ENCODE measurements around the gene RPRD1B. TPM values are rescaled to one million over a fixed set of nuclear protein-coding genes. Genes with fewer than 3 reads are reported as not detected.
A peak's percentile ranks its signal among the peaks of the same experiment; 100 is the strongest.

The RPRD1B gene
- polyA plus RNA-seq, 1 of the 3 experiments (the other 2 are of a cell fraction) = 11.8 TPM

DNA sequence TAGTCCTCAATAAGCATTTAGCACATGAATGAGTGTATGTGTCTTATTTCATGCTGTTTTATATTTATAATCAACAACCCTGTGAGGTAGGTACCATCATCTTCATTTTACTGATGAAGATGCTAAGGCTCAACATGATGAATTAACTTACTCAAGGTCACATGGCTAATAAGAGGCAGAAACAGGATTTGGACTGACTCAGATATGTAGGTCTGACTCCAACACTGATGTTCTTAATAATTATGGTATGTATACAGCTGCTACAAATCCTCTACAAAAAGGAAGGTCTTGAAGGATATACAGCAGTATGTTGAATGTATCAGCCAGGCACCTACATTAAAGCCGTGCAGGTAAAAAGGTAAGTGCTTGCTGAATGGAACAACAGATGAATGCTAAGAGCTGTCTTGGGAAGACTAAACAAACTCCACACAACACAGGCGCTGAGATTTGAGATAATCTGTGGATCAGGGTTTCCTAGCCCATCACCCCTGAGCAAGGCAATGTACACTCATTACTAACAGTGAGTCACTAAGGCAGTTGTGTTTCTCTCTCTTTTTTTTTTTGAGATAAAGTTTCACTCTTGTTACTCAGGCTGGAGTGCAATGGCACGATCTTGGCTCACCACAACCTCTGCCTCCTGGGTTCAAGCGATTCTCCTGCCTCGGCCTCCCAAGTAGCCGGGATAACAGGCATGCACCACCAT is 32.2 kb upstream of the RPRD1B start (continued):
- TF ChIP-seq NRF1 (IDR thresholded peaks at IDR 0.05; ENCODE audit: low read depth, low read length) = no peak
- TF ChIP-seq RXRA (IDR thresholded peaks at IDR 0.05; ENCODE audit: borderline replicate concordance, low read depth) = no peak
- TF ChIP-seq RCOR1 (IDR thresholded peaks at IDR 0.05; ENCODE audit: low read length) = no peak
- TF ChIP-seq SMC3 (IDR thresholded peaks at IDR 0.05; ENCODE audit: low read depth, low read length) = no peak
- TF ChIP-seq MXI1 (IDR thresholded peaks at IDR 0.05; ENCODE audit: low read depth, low read length) = no peak
- 0 out of 2 replicates have a peak, but pooled peaks have one; percentile 35 for TF ChIP-seq USF1 (IDR thresholded peaks at IDR 0.05; ENCODE audit: borderline replicate concordance, low read depth)
- TF ChIP-seq JUND (IDR thresholded peaks at IDR 0.05) = peak; percentile 67
- TF ChIP-seq ELF1 (IDR thresholded peaks at IDR 0.05) = no peak
- TF ChIP-seq POLR2AphosphoS5 (IDR thresholded peaks at IDR 0.05; ENCODE audit: low read depth, low read length) = no peak
- no peak for TF ChIP-seq SIN3A (IDR thresholded peaks at IDR 0.05; ENCODE audit: borderline replicate concordance, low read depth, low read length)
- no peak for TF ChIP-seq FOXM1 (IDR thresholded peaks at IDR 0.05; ENCODE audit: low read depth)
- no peak for TF ChIP-seq MAX (IDR thresholded peaks at IDR 0.05; ENCODE audit: low read depth)

- Histone ChIP-seq H3K9me2 (no peaks in the 10 kb centered on the region), H3K4me3 (ENCODE audit: low read depth in 2 of 2, low read length in 1 of 2) (no peak overlapping the region), H3K79me2 (ENCODE audit: insufficient read depth) (peaks cover 13% of the 10 kb centered on the region; the same call in 1 of the 2 replicates), H3K4me2 (peak overlapping the region; percentile 13; the same call in 1 of the 2 replicates), H4K20me1 (ENCODE audit: insufficient read depth) (peaks cover 6% of the 10 kb centered on the region; the same call in 1 of the 2 replicates), H3K9me3 (no peaks in the 10 kb centered on the region), H3K27me3 (ENCODE audit: insufficient read depth) (no peaks in the 10 kb centered on the region), H2AFZ (ENCODE audit: low read depth) (no peak overlapping the region), H3K9ac (no peak overlapping the region), H3K27ac (ENCODE audit: low read depth in 2 of 2, low read length in 1 of 2) (peak overlapping the region in 1 of 2 experiments; percentile 70; a peak in 2 of 4 replicates), H3F3A (replicated peaks; ENCODE audit: insufficient read depth) (peaks cover 25% of the 10 kb centered on the region), H3K4me1 (ENCODE audit: control insufficient read depth in 1 of 2, insufficient read depth in 2 of 2, low read depth in 1 of 2, low read length in 1 of 2) (peaks cover 7 to 18% of the 10 kb centered on the region in 2 experiments; a peak in 3 of 4 replicates), H3K36me3 (replicated peaks in 1 of 2; ENCODE audit: control insufficient read depth in 1 of 2, insufficient read depth in 2 of 2, low read length in 1 of 2) (peaks cover 29 to 60% of the 10 kb centered on the region in 2 experiments)
- ChIA-PET CTCF (interaction anchor here (0.8 to 1.8 kb wide), 5 partner anchors 9 to 438 kb away, joined by 3 to 8 read pairs (median 4); partner anchors contain the start of gene VSTM2L), POLR2A (no interaction called here)
- no peak for DNase-seq
- WGBS (ENCODE audit: low lambda C conversion rate) = 92% methylated on average over 4 of the region's 4 CpGs
- TF ChIP-seq FOXJ3 (CRISPR knock-in tag; IDR thresholded peaks at IDR 0.05) (no peak), NFIC (IDR thresholded peaks at IDR 0.05; ENCODE audit: borderline replicate concordance) (peak; percentile 68)
These were observed 31.6 kb upstream of the RPRD1B start for GRCh38 chr20:38001981-38002380.

DNA sequence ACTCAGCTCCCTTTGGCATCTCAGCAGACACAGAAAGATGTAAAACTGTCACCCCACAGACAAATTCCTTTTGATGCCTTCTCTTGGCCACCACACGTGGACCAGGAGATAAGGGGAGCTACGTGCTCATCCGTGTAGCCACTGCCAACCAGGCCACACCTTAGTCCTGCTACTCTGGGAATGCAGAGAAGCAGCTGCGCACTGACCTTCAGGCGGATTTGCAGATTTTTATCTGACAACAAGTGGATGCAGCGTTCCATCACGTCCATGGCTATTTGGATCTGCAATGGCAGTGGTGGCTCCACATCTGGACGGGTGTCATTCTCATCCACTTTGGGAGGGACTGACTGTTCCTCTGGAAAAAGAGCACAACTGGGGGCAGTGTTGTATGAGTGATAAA is 31.1 kb upstream of the RPRD1B start:
- peak; percentile 97 for TF ChIP-seq RCOR1 (IDR thresholded peaks at IDR 0.05; ENCODE audit: low read length)
- no peak for TF ChIP-seq RFX5 (IDR thresholded peaks at IDR 0.05; ENCODE audit: low read length)
- peak in 1 of 2 experiments; percentile 37; a peak in 1 of 4 replicates for TF ChIP-seq EP300 (IDR thresholded peaks at IDR 0.05; ENCODE audit: borderline replicate concordance in 1 of 2, low read depth in 1 of 2, low read length in 1 of 2)
- peak; percentile 61; the same call in 1 of the 2 replicates for TF ChIP-seq GATA2 (CRISPR knock-in tag; IDR thresholded peaks at IDR 0.05)
- TF ChIP-seq MXI1 (IDR thresholded peaks at IDR 0.05; ENCODE audit: low read depth, low read length) = peak; percentile 40; the same call in 1 of the 2 replicates
- H3K27me3 ChIP-seq (ENCODE audit: insufficient read depth) = no peaks in the 10 kb centered on the region
- DNase-seq = peak; percentile 68
- H3K79me2 ChIP-seq (ENCODE audit: insufficient read depth) = peaks cover 15% of the 10 kb centered on the region; the same call in 1 of the 2 replicates
- peaks cover 25% of the 10 kb centered on the region for H3F3A ChIP-seq (replicated peaks; ENCODE audit: insufficient read depth)
- H3K9me2 ChIP-seq = no peaks in the 10 kb centered on the region
- no peaks in the 10 kb centered on the region for H3K9me3 ChIP-seq
- 94% methylated on average over 8 of the region's 8 CpGs for WGBS (ENCODE audit: low lambda C conversion rate)
- peaks cover 9 to 18% of the 10 kb centered on the region in 2 experiments; a peak in 3 of 4 replicates for H3K4me1 ChIP-seq (ENCODE audit: control insufficient read depth in 1 of 2, insufficient read depth in 2 of 2, low read depth in 1 of 2, low read length in 1 of 2)
- H4K20me1 ChIP-seq (ENCODE audit: insufficient read depth) = peaks cover 6% of the 10 kb centered on the region; the same call in 1 of the 2 replicates
- H3K36me3 ChIP-seq (replicated peaks in 1 of 2; ENCODE audit: control insufficient read depth in 1 of 2, insufficient read depth in 2 of 2, low read length in 1 of 2) = peaks cover 31 to 60% of the 10 kb centered on the region in 2 experiments
- ChIA-PET CTCF (interaction anchor here (0.8 to 1.6 kb wide), 4 partner anchors 10 to 438 kb away, joined by 3 to 8 read pairs (median 4); no protein-coding TSS in a partner anchor), POLR2A (no interaction called here)
- no peak overlapping the region for H2AFZ ChIP-seq (ENCODE audit: low read depth)
- 0 out of 2 replicates have a peak overlapping the region, but pooled peaks have one; percentile 13 for H3K4me2 ChIP-seq
- no peak overlapping the region for H3K9ac ChIP-seq
- no peak overlapping the region for H3K4me3 ChIP-seq (ENCODE audit: low read depth in 2 of 2, low read length in 1 of 2)
- H3K27ac ChIP-seq (ENCODE audit: low read depth in 2 of 2, low read length in 1 of 2) = peak overlapping the region in 1 of 2 experiments; percentile 70; a peak in 1 of 4 replicates
